HepG2 (cell line): ENCODE results near the gene TNFAIP1. TPM values are rescaled to one million over a fixed set of nuclear protein-coding genes. Genes with fewer than 3 reads are reported as not detected.

Experiments
- CBX5 ChIP-seq: sonication (generic); formaldehyde crosslinking; IDR thresholded peaks from 2 replicates; pipeline ENCODE4 v1.4.0; 2020; ENCODE audit warnings: missing genetic modification reagents, borderline replicate concordance
- CREB1 ChIP-seq, 2 experiments: fragments of 450-650 bp in 1 of 2; IDR thresholded peaks; 2 replicates each; pipeline ENCODE4 v1.6.1; 2016 to 2017; ENCODE audit warnings: control low read depth in 1 of 2, mild to moderate bottlenecking in 1 of 2, missing compliant biosample characterization in 1 of 2, missing genetic modification characterization in 1 of 2
- FOXA3 ChIP-seq: IDR thresholded peaks from 2 replicates; pipeline ENCODE4 v1.6.1; 2016; ENCODE audit warnings: missing genetic modification reagents, missing compliant biosample characterization
- GATAD2A ChIP-seq: IDR thresholded peaks from 2 replicates; pipeline ENCODE4 v1.6.1; 2016
- HMG20B ChIP-seq: conservative IDR thresholded peaks from 2 replicates; pipeline ENCODE4 v1.6.1; 2016; ENCODE audit warnings: missing genetic modification reagents, missing compliant biosample characterization
- JUN ChIP-seq: sonication (generic); formaldehyde crosslinking; IDR thresholded peaks from 2 replicates; pipeline ENCODE4 v1.4.0; 2020; ENCODE audit warnings: mild to moderate bottlenecking, missing genetic modification reagents
- SP5 ChIP-seq: IDR thresholded peaks from 2 replicates; pipeline ENCODE4 v1.6.1; 2016; ENCODE audit warnings: low read depth, borderline replicate concordance
- TEAD3 ChIP-seq: optimal IDR thresholded peaks from 2 replicates; pipeline ENCODE3; 2016; ENCODE audit warnings: borderline replicate concordance
- ZNF12 ChIP-seq: sonication (generic); formaldehyde crosslinking; IDR thresholded peaks from 2 replicates; pipeline ENCODE4 v1.5.0; 2020; ENCODE audit warnings: missing genetic modification reagents
- ZNF264 ChIP-seq: sonication (generic); formaldehyde crosslinking; IDR thresholded peaks from 2 replicates; pipeline ENCODE4 v1.4.0; 2020; ENCODE audit warnings: missing genetic modification reagents
- ZSCAN12 ChIP-seq: sonication (generic); formaldehyde crosslinking; IDR thresholded peaks from 2 replicates; pipeline ENCODE4 v1.9.0; 2021; ENCODE audit warnings: mild to moderate bottlenecking, missing genetic modification reagents
- polyA plus RNA-seq, 8 experiments: library from polyadenylated mRNA; depleted of rRNA in 3 of 8; stranded (reverse) in 7 of 8; unstranded in 1 of 8; fragments of >200 nt; fragmentation: Illumina TruSeq in 4 of 8; extraction: Trizol in 4 of 8; gene quantifications; 2 replicates each; pipeline versions ENCODE4 v1.2.1 to v1.2.3, GENCODE V29; 2011 to 2016; ENCODE audit warnings: low read depth in 4 of 8, missing spikeins in 1 of 8, mixed read lengths in 1 of 8; ENCODE audit not compliant: insufficient read depth in 1 of 8
- total RNA-seq, 5 experiments: library from RNA; depleted of rRNA; stranded (reverse); fragments of >200 nt; fragmentation: Illumina TruSeq; extraction: Trizol; gene quantifications; 2 replicates each; pipeline ENCODE4 v1.2.3, GENCODE V29; 2016; ENCODE audit warnings: low read depth in 1 of 5
- TF ChIP-seq, protein P1 (sequence below): sonication (generic); formaldehyde crosslinking; IDR thresholded peaks from 2 replicates; pipeline ENCODE4 v1.4.0; 2020; ENCODE audit warnings: mild to moderate bottlenecking, missing genetic modification reagents
- TF ChIP-seq, protein P2 (sequence below): sonication (generic); formaldehyde crosslinking; IDR thresholded peaks from 2 replicates; pipeline ENCODE4 v1.4.0; 2020; ENCODE audit warnings: missing genetic modification reagents
- TF ChIP-seq, protein P3 (sequence below): IDR thresholded peaks from 2 replicates; pipeline ENCODE4 v1.6.1; 2012; ENCODE audit warnings: low read depth, low read length, improper control_type of control experiment
- TF ChIP-seq, protein P4 (sequence below): IDR thresholded peaks from 2 replicates; pipeline ENCODE4 v1.4.0; 2020; ENCODE audit warnings: mild to moderate bottlenecking, missing genetic modification reagents
- TF ChIP-seq, protein P5 (sequence below): sonication (generic); formaldehyde crosslinking; IDR thresholded peaks from 2 replicates; pipeline ENCODE4 v1.4.0; 2020; ENCODE audit warnings: missing genetic modification reagents
- TF ChIP-seq, protein P6 (sequence below): sonication (generic); formaldehyde crosslinking; IDR thresholded peaks from 2 replicates; pipeline ENCODE4 v1.8.1; 2023; ENCODE audit warnings: mild to moderate bottlenecking, moderate library complexity, missing genetic modification reagents

Gene TNFAIP1
- total and polyA plus RNA-seq, 2 of the 13 experiments (the other 11 are each of a cell fraction or from before 2014, with no cell fraction given), result 17.5 to 40.6 TPM

DNA sequence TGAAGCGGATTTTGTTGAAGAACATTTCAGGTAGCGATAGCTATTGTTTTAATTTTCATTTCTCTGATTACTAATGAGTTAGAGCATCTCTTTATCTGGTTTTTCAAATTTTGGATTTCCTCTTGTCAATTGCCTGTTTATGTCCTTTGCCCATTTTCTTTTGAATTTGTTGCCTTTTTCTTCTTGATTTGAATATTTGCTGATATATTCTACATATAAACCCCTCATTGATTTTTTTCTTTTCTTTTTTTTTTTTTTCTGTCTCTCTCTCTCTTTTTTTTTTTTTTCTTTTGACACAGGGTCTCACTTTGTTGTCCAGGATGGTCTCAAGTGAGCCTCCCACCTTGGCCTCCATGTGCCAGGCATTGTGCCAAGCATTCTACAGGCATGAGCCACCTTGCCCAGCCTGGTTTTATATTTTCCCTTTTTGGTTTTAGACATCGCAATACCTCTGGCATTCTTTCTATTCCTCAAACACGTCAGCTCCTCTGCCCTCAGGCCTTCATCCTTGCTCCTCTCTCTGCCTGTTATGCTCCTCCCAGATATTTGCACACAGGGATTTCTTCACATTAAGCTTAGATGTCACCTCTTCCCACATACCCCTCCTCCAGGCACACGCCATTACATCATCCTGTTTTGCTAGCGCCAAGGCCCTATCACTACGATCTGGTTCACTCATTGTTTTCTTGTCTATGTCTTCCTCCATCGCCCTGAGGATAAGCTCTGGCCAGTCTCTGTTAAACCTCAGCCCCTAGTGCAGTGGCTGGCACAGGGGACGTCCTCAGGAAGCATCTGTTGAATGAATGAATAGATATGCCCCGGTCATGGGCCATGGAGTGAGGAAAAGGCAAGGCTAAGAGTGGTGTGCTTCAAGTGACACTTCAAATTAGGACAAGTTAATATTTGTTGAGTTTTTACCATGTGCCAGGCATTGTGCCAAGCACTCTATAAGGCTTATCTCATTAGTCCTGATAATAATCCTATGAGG lies 44.5 kb downstream of the TNFAIP1 start (continued):
- TF ChIP-seq, protein P1, sequence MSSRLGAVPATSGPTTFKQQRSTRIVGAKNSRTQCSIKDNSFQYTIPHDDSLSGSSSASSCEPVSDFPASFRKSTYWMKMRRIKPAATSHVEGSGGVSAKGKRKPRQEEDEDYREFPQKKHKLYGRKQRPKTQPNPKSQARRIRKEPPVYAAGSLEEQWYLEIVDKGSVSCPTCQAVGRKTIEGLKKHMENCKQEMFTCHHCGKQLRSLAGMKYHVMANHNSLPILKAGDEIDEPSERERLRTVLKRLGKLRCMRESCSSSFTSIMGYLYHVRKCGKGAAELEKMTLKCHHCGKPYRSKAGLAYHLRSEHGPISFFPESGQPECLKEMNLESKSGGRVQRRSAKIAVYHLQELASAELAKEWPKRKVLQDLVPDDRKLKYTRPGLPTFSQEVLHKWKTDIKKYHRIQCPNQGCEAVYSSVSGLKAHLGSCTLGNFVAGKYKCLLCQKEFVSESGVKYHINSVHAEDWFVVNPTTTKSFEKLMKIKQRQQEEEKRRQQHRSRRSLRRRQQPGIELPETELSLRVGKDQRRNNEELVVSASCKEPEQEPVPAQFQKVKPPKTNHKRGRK (CRISPR knock-in tag), result 0 out of 2 replicates have a peak, but pooled peaks have one; percentile 54
- TF ChIP-seq ZNF12 (CRISPR knock-in tag) (peak; percentile 20; the same call in 1 of the 2 replicates), CBX5 (CRISPR knock-in tag) (peak; percentile 61; the same call in 1 of the 2 replicates), TEAD3 (peak; percentile 56), GATAD2A (peak; percentile 70), JUN (CRISPR knock-in tag) (0 out of 2 replicates have a peak, but pooled peaks have one; percentile 40), FOXA3 (CRISPR knock-in tag) (peak; percentile 50; the same call in 1 of the 2 replicates), SP5 (peak; percentile 52; the same call in 1 of the 2 replicates), CREB1 (IDR thresholded peaks at IDR 0.05) (no peak), CREB1 (CRISPR knock-in tag; IDR thresholded peaks at IDR 0.05) (0 out of 2 replicates have a peak, but pooled peaks have one; percentile 38), ZSCAN12 (CRISPR knock-in tag) (no peak), HMG20B (CRISPR knock-in tag) (peak; percentile 83), ZNF264 (CRISPR knock-in tag) (no peak)
- TF ChIP-seq, protein P2, sequence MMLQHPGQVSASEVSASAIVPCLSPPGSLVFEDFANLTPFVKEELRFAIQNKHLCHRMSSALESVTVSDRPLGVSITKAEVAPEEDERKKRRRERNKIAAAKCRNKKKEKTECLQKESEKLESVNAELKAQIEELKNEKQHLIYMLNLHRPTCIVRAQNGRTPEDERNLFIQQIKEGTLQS (CRISPR knock-in tag), result 0 out of 2 replicates have a peak, but pooled peaks have one; percentile 48
- TF ChIP-seq, protein P3, sequence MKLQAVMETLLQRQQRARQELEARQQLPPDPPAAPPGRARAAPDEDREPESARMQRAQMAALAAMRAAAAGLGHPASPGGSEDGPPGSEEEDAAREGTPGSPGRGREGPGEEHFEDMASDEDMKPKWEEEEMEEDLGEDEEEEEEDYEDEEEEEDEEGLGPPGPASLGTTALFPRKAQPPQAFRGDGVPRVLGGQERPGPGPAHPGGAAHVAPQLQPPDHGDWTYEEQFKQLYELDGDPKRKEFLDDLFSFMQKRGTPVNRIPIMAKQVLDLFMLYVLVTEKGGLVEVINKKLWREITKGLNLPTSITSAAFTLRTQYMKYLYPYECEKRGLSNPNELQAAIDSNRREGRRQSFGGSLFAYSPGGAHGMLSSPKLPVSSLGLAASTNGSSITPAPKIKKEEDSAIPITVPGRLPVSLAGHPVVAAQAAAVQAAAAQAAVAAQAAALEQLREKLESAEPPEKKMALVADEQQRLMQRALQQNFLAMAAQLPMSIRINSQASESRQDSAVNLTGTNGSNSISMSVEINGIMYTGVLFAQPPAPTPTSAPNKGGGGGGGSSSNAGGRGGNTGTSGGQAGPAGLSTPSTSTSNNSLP, result 0 out of 2 replicates have a peak, but pooled peaks have one; percentile 17
- TF ChIP-seq, protein P4, sequence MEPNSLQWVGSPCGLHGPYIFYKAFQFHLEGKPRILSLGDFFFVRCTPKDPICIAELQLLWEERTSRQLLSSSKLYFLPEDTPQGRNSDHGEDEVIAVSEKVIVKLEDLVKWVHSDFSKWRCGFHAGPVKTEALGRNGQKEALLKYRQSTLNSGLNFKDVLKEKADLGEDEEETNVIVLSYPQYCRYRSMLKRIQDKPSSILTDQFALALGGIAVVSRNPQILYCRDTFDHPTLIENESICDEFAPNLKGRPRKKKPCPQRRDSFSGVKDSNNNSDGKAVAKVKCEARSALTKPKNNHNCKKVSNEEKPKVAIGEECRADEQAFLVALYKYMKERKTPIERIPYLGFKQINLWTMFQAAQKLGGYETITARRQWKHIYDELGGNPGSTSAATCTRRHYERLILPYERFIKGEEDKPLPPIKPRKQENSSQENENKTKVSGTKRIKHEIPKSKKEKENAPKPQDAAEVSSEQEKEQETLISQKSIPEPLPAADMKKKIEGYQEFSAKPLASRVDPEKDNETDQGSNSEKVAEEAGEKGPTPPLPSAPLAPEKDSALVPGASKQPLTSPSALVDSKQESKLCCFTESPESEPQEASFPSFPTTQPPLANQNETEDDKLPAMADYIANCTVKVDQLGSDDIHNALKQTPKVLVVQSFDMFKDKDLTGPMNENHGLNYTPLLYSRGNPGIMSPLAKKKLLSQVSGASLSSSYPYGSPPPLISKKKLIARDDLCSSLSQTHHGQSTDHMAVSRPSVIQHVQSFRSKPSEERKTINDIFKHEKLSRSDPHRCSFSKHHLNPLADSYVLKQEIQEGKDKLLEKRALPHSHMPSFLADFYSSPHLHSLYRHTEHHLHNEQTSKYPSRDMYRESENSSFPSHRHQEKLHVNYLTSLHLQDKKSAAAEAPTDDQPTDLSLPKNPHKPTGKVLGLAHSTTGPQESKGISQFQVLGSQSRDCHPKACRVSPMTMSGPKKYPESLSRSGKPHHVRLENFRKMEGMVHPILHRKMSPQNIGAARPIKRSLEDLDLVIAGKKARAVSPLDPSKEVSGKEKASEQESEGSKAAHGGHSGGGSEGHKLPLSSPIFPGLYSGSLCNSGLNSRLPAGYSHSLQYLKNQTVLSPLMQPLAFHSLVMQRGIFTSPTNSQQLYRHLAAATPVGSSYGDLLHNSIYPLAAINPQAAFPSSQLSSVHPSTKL (CRISPR knock-in tag), result peak; percentile 61; the same call in 1 of the 2 replicates
- TF ChIP-seq, protein P5, sequence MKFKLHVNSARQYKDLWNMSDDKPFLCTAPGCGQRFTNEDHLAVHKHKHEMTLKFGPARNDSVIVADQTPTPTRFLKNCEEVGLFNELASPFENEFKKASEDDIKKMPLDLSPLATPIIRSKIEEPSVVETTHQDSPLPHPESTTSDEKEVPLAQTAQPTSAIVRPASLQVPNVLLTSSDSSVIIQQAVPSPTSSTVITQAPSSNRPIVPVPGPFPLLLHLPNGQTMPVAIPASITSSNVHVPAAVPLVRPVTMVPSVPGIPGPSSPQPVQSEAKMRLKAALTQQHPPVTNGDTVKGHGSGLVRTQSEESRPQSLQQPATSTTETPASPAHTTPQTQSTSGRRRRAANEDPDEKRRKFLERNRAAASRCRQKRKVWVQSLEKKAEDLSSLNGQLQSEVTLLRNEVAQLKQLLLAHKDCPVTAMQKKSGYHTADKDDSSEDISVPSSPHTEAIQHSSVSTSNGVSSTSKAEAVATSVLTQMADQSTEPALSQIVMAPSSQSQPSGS (CRISPR knock-in tag), result peak; percentile 85
- TF ChIP-seq, protein P6, sequence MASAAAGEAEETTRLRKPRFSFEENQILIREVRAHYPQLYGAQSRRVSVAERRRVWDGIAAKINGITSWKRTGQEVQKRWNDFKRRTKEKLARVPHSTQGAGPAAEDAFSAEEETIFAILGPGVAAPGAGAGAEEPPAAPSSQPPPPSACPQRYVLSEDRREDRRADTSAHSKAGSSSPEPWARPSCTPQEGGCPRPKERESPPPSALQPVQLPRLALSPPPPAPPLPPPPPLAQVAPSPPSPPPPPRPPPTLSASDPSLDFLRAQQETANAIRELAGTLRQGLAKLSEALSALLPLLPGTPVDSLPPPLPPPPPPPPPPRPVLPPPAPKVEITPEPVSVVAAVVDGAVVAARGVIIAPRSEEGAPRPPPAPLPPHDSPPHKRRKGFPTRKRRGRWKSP (CRISPR knock-in tag), result peak; percentile 22; the same call in 1 of the 2 replicates
